SU-DHL-6 (cell line): ENCODE results near the gene KLK12.
A peak's percentile ranks its signal among the peaks of the same experiment; 100 is the strongest.

Experiments used
- H2AFZ ChIP-seq: fragments of 200-600 bp; sonication (generic); 2 replicates; pipeline ENCODE4 v1.6.1; 2014; ENCODE audit warnings: low read depth, mild to moderate bottlenecking, moderate library complexity, mixed read lengths, antibody characterized with exemption, low read length; ENCODE audit not compliant: severe bottlenecking
- H3F3A ChIP-seq: fragments of 200-600 bp; shearing (Covaris generic); 2 replicates; pipeline ENCODE4 v1.6.0; 2016; ENCODE audit warnings: antibody characterized with exemption, mild to moderate bottlenecking; ENCODE audit not compliant: insufficient read depth
- H3K27ac ChIP-seq: fragments of 200-600 bp; sonication (generic); 2 replicates; pipeline ENCODE4 v1.5.1; 2016; ENCODE audit warnings: low read depth, mild to moderate bottlenecking, low read length, moderate library complexity, mixed read lengths
- H3K27me3 ChIP-seq: fragments of 200-600 bp; sonication (generic), shearing (Covaris generic); 2 replicates; pipeline ENCODE4 v1.6.0; 2014; ENCODE audit warnings: mild to moderate bottlenecking, low read length
- H3K36me3 ChIP-seq: fragments of 200-600 bp; sonication (generic); 2 replicates; pipeline ENCODE4 v1.6.1; 2014; ENCODE audit warnings: mild to moderate bottlenecking, low read length, mixed read lengths
- H3K4me2 ChIP-seq: fragments of 300-600, 200-600 bp; shearing (Covaris generic), sonication (generic); 2 replicates; pipeline ENCODE4 v1.6.0; 2014; ENCODE audit warnings: low read length, low read depth, mild to moderate bottlenecking; ENCODE audit not compliant: poor library complexity, severe bottlenecking
- H3K4me3 ChIP-seq: fragments of 200-600 bp; sonication (generic); 2 replicates; pipeline ENCODE4 v1.5.1; 2014; ENCODE audit warnings: antibody characterized with exemption, low read length, mild to moderate bottlenecking, mixed read lengths; ENCODE audit not compliant: insufficient read depth, poor library complexity, severe bottlenecking
- H3K79me2 ChIP-seq: fragments of 200-600 bp; sonication (generic); 2 replicates; pipeline ENCODE4 v1.6.1; 2014; ENCODE audit warnings: mild to moderate bottlenecking, low read length, moderate library complexity; ENCODE audit not compliant: insufficient read depth
- H3K9ac ChIP-seq: fragments of 200-600 bp; sonication (generic); 2 replicates; pipeline ENCODE4 v1.7.0; 2014; ENCODE audit warnings: mild to moderate bottlenecking, low read length
- H3K9me2 ChIP-seq: fragments of 200-600 bp; sonication (generic); replicated peaks from 2 replicates; pipeline ENCODE4 v1.6.1; 2014; ENCODE audit warnings: low read length; ENCODE audit not compliant: insufficient read depth
- H3K9me3 ChIP-seq: fragments of 200-600 bp; sonication (generic); 2 replicates; pipeline ENCODE4 v1.6.1; 2014; ENCODE audit warnings: low read length, mixed read lengths; ENCODE audit not compliant: insufficient read depth
- H4K20me1 ChIP-seq: fragments of 200-600 bp; sonication (generic); 2 replicates; pipeline ENCODE4 v1.6.1; 2014; ENCODE audit warnings: low read depth, mild to moderate bottlenecking, antibody characterized with exemption, low read length, moderate library complexity, mixed read lengths
- EZH2phosphoT487 ChIP-seq: fragments of 200-600 bp; sonication (generic), shearing (Covaris generic); conservative IDR thresholded peaks from 2 replicates; pipeline ENCODE4 v1.6.1; 2018; ENCODE audit warnings: mild to moderate bottlenecking, antibody characterized with exemption, low read length, moderate library complexity, mixed read lengths
- TF ChIP-seq, protein P1 (sequence below): fragments of 200-600 bp; sonication (generic); IDR thresholded peaks from one replicate; pipeline ENCODE4 v1.5.1; 2017; ENCODE audit warnings: antibody characterized with exemption, mild to moderate bottlenecking, low read length, moderate library complexity; ENCODE audit not compliant: insufficient read depth, poor library complexity, severe bottlenecking

Gene KLK12

DNA sequence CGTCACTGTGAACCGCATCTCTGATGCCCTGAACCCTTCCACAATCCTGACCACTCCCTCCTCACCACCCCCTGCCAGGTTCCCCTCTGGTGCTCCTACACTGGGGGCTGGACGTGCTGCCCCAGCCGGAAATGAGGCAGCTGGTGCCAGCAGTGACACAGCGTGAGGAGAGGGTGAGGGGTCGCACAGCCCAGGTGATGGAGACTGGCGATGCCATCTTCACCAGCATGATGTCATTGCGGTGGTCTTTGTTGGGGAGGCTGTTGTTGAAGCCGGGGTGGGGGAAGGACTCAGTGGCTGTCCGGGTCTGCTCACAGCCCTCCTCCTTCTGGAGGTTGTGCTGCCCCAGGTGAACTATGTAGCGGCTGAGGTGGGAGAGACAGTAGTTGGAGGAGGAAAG, 10.9 kb downstream of the KLK12 start:
- TF ChIP-seq, protein P1, sequence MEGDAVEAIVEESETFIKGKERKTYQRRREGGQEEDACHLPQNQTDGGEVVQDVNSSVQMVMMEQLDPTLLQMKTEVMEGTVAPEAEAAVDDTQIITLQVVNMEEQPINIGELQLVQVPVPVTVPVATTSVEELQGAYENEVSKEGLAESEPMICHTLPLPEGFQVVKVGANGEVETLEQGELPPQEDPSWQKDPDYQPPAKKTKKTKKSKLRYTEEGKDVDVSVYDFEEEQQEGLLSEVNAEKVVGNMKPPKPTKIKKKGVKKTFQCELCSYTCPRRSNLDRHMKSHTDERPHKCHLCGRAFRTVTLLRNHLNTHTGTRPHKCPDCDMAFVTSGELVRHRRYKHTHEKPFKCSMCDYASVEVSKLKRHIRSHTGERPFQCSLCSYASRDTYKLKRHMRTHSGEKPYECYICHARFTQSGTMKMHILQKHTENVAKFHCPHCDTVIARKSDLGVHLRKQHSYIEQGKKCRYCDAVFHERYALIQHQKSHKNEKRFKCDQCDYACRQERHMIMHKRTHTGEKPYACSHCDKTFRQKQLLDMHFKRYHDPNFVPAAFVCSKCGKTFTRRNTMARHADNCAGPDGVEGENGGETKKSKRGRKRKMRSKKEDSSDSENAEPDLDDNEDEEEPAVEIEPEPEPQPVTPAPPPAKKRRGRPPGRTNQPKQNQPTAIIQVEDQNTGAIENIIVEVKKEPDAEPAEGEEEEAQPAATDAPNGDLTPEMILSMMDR: no peak
- no peak for TF ChIP-seq EZH2phosphoT487
- H3K9me3 ChIP-seq: no peaks in the 10 kb centered on the region

DNA sequence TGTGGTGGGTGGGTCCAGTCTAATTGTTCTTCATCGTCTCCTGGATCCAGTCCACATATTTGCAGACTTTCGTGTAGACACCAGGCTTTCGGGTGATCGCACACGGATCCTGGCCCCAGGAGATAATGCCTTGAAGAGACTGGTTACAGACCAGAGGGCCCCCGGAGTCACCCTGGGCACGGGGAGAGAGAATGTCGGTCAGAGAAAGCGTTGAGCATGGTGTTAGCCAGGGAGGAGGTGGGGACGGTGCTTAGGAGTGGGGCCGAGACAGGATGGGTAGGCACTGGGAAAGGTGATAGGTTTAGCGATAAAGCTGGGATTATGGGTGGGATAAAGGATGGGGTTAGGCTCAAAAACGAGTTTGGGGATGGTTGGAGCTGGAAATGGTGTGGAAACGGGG, 12.3 kb downstream of the KLK12 start:
- no peaks in the 10 kb centered on the region for H3K27me3 ChIP-seq
- no peak for TF ChIP-seq EZH2phosphoT487
- TF ChIP-seq, protein P1: no peak

More for the DNA sequence above, 10.9 kb downstream of the KLK12 start:
- no peak overlapping the region for H3K4me2 ChIP-seq
- H2AFZ ChIP-seq: no peak overlapping the region
- no peaks in the 10 kb centered on the region for H3K36me3 ChIP-seq
- H3K27ac ChIP-seq: no peak overlapping the region
- no peaks in the 10 kb centered on the region for H3K9me2 ChIP-seq
- no peaks in the 10 kb centered on the region for H4K20me1 ChIP-seq
- H3K4me3 ChIP-seq: no peak overlapping the region
- no peaks in the 10 kb centered on the region for H3K27me3 ChIP-seq
- H3K9ac ChIP-seq: no peak overlapping the region
- H3K79me2 ChIP-seq: no peaks in the 10 kb centered on the region
- H3F3A ChIP-seq: no peaks in the 10 kb centered on the region

DNA sequence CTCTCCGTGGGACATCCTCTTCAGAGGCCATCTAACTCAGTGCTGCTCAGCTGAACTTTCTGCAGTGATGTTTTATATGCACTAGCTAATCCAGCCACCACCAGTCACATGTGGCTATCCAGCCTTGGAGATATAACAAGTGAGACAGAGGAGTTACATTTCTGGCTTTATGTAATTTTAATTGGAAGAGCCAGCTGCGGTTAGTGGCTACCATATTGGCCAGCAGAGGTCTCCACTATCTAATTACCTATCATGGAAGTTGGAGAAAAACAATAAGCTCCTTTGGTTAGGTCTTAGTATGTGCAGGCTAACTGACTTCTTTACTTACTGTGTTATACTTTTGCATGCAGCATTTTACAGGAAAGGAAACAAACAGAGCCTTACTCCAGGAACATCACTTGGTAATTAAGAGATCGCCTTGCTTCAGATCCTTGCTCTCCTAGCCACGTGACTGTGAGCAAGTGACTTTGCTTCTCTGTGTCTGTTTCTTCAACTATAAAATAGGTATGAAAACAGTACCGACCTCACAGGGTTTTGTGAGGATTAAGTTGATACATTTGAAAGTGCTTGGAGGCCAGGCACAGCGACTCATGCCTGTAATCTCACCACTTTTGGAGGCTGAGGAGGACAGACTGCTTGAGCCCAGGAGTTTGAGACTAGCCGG, 13.7 kb downstream of the KLK12 start:
- H3K27ac ChIP-seq: no peak overlapping the region
- H3K27me3 ChIP-seq: no peaks in the 10 kb centered on the region
- H3K9me2 ChIP-seq: no peaks in the 10 kb centered on the region
- H4K20me1 ChIP-seq: no peaks in the 10 kb centered on the region
- no peak overlapping the region for H2AFZ ChIP-seq
- no peaks in the 10 kb centered on the region for H3K79me2 ChIP-seq
- no peaks in the 10 kb centered on the region for H3K36me3 ChIP-seq
- H3F3A ChIP-seq: no peaks in the 10 kb centered on the region
- no peak overlapping the region for H3K4me2 ChIP-seq
- H3K9ac ChIP-seq: no peak overlapping the region
- no peaks in the 10 kb centered on the region for H3K9me3 ChIP-seq
- TF ChIP-seq EZH2phosphoT487: no peak
- TF ChIP-seq, protein P1: peak; percentile 56
- H3K4me3 ChIP-seq: no peak overlapping the region

More for the DNA sequence above, 12.3 kb downstream of the KLK12 start:
- no peaks in the 10 kb centered on the region for H3K79me2 ChIP-seq
- no peaks in the 10 kb centered on the region for H3F3A ChIP-seq
- H3K9me2 ChIP-seq: no peaks in the 10 kb centered on the region
- H3K4me2 ChIP-seq: no peak overlapping the region
- no peaks in the 10 kb centered on the region for H4K20me1 ChIP-seq
- H3K9ac ChIP-seq: no peak overlapping the region
- no peak overlapping the region for H2AFZ ChIP-seq
- H3K9me3 ChIP-seq: no peaks in the 10 kb centered on the region
- H3K27ac ChIP-seq: no peak overlapping the region
- H3K4me3 ChIP-seq: no peak overlapping the region
- no peaks in the 10 kb centered on the region for H3K36me3 ChIP-seq

DNA sequence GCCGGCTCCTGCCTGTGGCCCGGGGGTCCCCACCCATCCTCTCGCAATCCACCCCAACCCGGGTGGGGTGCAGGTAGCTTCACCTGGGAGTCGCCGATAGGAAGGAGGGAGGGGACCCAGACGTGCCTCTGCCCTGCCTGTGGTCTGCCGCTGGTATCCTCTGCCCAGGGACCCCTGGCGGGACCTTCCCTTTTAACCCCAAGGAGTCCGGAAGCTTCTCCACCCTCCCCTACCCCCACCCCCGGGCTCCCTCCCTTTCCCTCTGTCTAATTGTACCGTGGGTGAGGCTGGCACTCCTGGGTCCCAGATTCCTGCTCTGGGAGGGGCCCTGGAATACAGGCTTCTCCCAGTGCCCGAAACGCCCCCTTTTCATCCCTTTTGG, 15.3 kb downstream of the KLK12 start, which contains the start of gene KLK10:
TSS of gene KLK10 (minus strand) at position 166 of the 382 bp plus-strand sequence. CDS start 579 bp downstream, outside the sequence.
- Histone ChIP-seq H3K9ac (no peak within 1 kb of the TSS), H3K79me2 (no peaks in the 10 kb centered on the region), H3K36me3 (no peaks in the 10 kb centered on the region), H3F3A (no peaks in the 10 kb centered on the region), H3K9me3 (no peaks in the 10 kb centered on the region), H3K9me2 (no peaks in the 10 kb centered on the region), H3K27ac (no peak within 1 kb of the TSS), H3K4me3 (no peak within 1 kb of the TSS), H3K27me3 (no peaks in the 10 kb centered on the region), H2AFZ (no peak within 1 kb of the TSS), H4K20me1 (no peaks in the 10 kb centered on the region), H3K4me2 (no peak within 1 kb of the TSS)
- TF ChIP-seq, protein P1: no peak
- no peak for TF ChIP-seq EZH2phosphoT487
